Glutamatergic neuron (in vitro differentiated cells): ENCODE measurements around the gene GNA12. TPM values are rescaled to one million over a fixed set of nuclear protein-coding genes. Genes with fewer than 3 reads are reported as not detected.

Source experiments
- DNase-seq: peaks from one replicate; pipeline ENCODE4 v3.0.0; 2022
- H3K27ac Mint-ChIP-seq: one replicate; pipeline ENCODE4 v1.8.0; 2020; ENCODE audit warnings: mild to moderate bottlenecking, mixed read lengths, inconsistent platforms; ENCODE audit not compliant: unreplicated experiment
- H3K27me3 Mint-ChIP-seq: one replicate; pipeline ENCODE4 v1.8.0; 2020; ENCODE audit warnings: mild to moderate bottlenecking, moderate library complexity, mixed read lengths, inconsistent platforms; ENCODE audit not compliant: unreplicated experiment
- H3K36me3 Mint-ChIP-seq: one replicate; pipeline ENCODE4 v1.8.0; 2020; ENCODE audit warnings: mild to moderate bottlenecking, mixed read lengths, inconsistent platforms; ENCODE audit not compliant: unreplicated experiment
- H3K4me1 Mint-ChIP-seq: one replicate; pipeline ENCODE4 v1.8.0; 2020; ENCODE audit warnings: mild to moderate bottlenecking, low read depth, mixed read lengths, inconsistent platforms; ENCODE audit not compliant: unreplicated experiment
- H3K4me3 Mint-ChIP-seq: one replicate; pipeline ENCODE4 v1.8.0; 2020; ENCODE audit warnings: mild to moderate bottlenecking, mixed read lengths, inconsistent platforms; ENCODE audit not compliant: unreplicated experiment
- H3K9me3 Mint-ChIP-seq: one replicate; pipeline ENCODE4 v1.8.0; 2020; ENCODE audit warnings: mild to moderate bottlenecking, moderate library complexity, mixed read lengths, inconsistent platforms; ENCODE audit not compliant: unreplicated experiment
- total RNA-seq: library from RNA; stranded (reverse); fragmentation: NEBNext Ultra II Directional; extraction: Animal tissue kit (Norgen Biotek cat#: 25700); gene quantifications from one replicate; pipeline ENCODE4 v1.2.1, GENCODE V29; 2021; ENCODE audit not compliant: unreplicated experiment
- TF ChIP-seq, protein P1 (sequence below): fragments of 200-600 bp; sonication (generic); IDR thresholded peaks from one replicate; pipeline ENCODE4 v1.5.0; 2021; ENCODE audit not compliant: partially characterized antibody, unreplicated experiment

The GNA12 gene
- total RNA-seq, 1 donor from 2014 or later, result 66.2 TPM

DNA sequence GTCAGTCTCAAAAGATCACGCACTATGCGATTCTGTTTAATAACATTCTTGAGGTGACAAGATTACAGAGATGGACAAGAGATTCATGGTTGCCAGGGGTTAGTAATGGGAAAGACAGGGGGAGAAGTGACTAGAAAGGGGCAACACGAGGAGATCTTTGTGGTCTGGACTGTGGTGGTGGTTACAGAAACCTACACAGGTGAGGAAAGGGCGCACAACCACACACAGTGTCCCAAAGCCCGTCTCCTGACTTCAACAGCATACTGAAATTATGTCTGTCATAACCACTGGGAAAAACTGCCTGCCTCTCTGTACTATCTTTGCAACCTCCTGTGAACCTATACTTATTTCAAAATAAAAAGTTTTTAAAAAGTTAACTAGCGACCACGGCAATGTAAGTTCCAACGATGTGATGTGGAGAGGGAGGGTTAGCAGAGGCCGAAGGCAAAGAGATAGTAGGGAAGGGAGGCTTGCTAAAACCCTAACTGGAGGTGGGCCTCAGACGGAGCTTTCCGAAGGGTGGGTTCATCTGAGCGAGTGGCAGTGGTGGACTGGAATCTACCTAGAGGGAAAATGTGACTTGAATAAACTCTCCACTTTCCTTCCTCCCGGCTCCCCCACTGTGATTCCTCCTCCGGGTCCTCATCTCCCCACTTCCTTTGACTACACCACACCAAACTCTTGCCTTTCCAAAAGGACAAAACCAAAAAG is 43.7 kb downstream of the GNA12 start:
- Mint-ChIP-seq H3K4me1 (peaks cover 16% of the 10 kb centered on the region), H3K27me3 (no peaks in the 10 kb centered on the region), H3K4me3 (no peak overlapping the region), H3K9me3 (peaks cover 6% of the 10 kb centered on the region), H3K27ac (no peak overlapping the region), H3K36me3 (peaks cover 4% of the 10 kb centered on the region)
- no peak for DNase-seq
- TF ChIP-seq, protein P1, sequence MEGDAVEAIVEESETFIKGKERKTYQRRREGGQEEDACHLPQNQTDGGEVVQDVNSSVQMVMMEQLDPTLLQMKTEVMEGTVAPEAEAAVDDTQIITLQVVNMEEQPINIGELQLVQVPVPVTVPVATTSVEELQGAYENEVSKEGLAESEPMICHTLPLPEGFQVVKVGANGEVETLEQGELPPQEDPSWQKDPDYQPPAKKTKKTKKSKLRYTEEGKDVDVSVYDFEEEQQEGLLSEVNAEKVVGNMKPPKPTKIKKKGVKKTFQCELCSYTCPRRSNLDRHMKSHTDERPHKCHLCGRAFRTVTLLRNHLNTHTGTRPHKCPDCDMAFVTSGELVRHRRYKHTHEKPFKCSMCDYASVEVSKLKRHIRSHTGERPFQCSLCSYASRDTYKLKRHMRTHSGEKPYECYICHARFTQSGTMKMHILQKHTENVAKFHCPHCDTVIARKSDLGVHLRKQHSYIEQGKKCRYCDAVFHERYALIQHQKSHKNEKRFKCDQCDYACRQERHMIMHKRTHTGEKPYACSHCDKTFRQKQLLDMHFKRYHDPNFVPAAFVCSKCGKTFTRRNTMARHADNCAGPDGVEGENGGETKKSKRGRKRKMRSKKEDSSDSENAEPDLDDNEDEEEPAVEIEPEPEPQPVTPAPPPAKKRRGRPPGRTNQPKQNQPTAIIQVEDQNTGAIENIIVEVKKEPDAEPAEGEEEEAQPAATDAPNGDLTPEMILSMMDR, result no peak

DNA sequence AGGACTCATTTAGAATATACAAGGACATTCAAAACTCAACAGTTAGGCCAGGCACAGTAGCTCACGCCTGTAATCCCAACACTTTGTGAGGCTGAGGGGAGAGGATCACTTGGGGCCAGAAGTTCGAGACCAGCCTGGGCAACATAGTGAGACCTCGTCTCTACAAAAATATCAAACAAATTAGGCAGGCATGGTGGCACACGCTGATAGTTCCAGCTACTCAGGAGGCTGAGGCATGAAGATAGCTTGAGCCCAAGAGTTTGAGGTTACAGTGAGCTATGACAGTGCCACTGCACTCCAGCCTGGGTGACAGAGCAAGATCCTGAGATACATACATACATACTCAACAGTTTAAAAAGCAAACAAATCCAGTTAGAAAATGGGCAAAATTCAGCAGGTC is 44.9 kb downstream of the GNA12 start:
- no peak for DNase-seq
- TF ChIP-seq, protein P1, result no peak
- Mint-ChIP-seq H3K4me3 (no peak overlapping the region), H3K9me3 (peaks cover 6% of the 10 kb centered on the region), H3K36me3 (peaks cover 10% of the 10 kb centered on the region), H3K4me1 (peaks cover 13% of the 10 kb centered on the region), H3K27me3 (no peaks in the 10 kb centered on the region), H3K27ac (no peak overlapping the region)

DNA sequence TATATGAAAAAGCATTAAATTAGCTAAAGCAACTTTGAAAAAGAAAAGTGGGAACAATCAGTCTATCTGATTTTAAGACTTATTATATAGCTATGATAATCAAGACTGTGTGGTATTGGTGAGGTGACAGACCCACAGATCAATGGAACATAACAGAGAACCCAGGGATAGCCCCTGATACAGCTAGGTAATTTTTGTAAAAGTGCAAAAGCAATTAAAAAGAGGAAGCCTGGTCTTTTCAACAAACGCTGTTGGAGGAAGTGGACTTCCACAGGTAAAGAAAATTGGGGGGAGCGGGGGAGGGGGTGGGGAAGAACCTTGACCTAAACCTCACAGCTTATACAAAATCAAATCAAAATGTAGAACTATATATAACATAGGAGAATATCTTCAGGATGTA is 45.4 kb downstream of the GNA12 start:
- Mint-ChIP-seq H3K4me1 (peaks cover 12% of the 10 kb centered on the region), H3K27ac (no peak overlapping the region), H3K36me3 (peaks cover 16% of the 10 kb centered on the region), H3K4me3 (no peak overlapping the region), H3K27me3 (no peaks in the 10 kb centered on the region), H3K9me3 (peaks cover 6% of the 10 kb centered on the region)
- TF ChIP-seq, protein P1, result no peak
- DNase-seq, result no peak

DNA sequence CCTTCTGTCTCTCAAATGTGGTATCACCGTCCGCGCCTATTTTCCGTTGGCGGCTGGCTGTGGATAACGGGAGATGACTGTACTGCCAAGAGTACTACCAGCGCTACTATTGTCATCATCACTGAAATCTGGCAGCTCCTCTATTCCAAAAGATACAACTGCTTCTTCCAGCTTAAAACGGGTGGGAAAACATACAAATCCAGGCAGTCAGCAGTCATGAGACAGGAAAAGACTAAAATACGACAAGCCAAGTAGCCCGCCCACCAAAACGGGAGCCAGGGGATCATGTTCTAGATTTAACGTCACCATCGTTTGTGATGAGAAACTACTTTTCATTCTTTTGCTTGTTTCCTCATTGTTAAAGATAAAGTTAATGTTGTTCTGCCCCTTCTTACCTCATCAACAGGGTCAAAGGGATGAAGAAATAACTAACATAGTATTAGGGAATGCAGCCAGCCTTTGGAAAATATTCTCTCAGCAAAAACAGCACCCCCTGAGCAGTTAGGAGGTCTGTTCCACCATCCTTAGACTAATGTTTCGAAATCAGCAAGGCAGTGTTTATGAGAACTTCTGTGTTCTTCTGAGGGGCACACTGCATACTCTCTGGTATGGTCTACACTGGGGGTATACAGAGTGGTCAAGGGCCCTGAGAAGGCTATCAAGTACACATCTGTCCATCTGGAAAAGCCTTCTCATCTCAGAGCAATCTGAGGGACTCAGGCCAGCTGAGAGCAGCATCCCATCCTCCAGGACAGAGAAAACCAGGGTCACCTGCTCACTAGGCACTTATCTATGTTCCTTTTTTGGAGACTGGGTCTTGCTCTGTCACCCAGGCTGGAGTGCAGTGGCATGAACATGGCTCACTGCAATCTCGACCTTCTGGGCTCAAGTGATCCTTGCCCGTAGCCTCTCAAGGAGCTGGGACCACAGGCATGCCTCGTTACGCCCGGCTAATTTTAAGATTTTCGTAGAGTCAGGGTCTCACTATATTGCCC is 47.5 kb downstream of the GNA12 start:
- Mint-ChIP-seq H3K4me1 (no peaks in the 10 kb centered on the region), H3K27me3 (peaks cover 3% of the 10 kb centered on the region)

More for the DNA sequence above, 47.5 kb downstream of the GNA12 start:
- TF ChIP-seq, protein P1, result no peak
- H3K27ac Mint-ChIP-seq, result no peak overlapping the region
- DNase-seq, result no peak
- H3K36me3 Mint-ChIP-seq, result peaks cover 22% of the 10 kb centered on the region
- no peak overlapping the region for H3K4me3 Mint-ChIP-seq
- H3K9me3 Mint-ChIP-seq, result peaks cover 6% of the 10 kb centered on the region
